Measurements from ENCODE around the gene PDE10A.

- TF ChIP-seq EZH2phosphoT487 (IDR thresholded peaks at IDR 0.05; ENCODE audit: low read depth, severe bottlenecking, unreplicated experiment) = no peak
- no peak for TF ChIP-seq CTCF (IDR thresholded peaks at IDR 0.05; ENCODE audit: poor library complexity)
These were observed 1.4 kb downstream of the PDE10A start for GRCh38 chr6:165661664-165662025.
